ENCODE measurements around the gene GALNT7.

GALNT7 gene

GRCh38 chr4:173334891-173335752, 166.5 kb downstream of the GALNT7 start:
- POLR2A ChIA-PET, result interaction anchor here (0.6 to 3.3 kb wide), 14 partner anchors 10 to 165 kb away, joined by 3 to 70 read pairs (median 4); partner anchors contain the start of gene SAP30
- CTCF ChIA-PET, result interaction anchor here (0.8 to 2.5 kb wide), 10 partner anchors 11 to 321 kb away, joined by 3 to 10 read pairs (median 4); no protein-coding TSS in a partner anchor
- TF ChIP-seq, protein P1, sequence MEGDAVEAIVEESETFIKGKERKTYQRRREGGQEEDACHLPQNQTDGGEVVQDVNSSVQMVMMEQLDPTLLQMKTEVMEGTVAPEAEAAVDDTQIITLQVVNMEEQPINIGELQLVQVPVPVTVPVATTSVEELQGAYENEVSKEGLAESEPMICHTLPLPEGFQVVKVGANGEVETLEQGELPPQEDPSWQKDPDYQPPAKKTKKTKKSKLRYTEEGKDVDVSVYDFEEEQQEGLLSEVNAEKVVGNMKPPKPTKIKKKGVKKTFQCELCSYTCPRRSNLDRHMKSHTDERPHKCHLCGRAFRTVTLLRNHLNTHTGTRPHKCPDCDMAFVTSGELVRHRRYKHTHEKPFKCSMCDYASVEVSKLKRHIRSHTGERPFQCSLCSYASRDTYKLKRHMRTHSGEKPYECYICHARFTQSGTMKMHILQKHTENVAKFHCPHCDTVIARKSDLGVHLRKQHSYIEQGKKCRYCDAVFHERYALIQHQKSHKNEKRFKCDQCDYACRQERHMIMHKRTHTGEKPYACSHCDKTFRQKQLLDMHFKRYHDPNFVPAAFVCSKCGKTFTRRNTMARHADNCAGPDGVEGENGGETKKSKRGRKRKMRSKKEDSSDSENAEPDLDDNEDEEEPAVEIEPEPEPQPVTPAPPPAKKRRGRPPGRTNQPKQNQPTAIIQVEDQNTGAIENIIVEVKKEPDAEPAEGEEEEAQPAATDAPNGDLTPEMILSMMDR (IDR thresholded peaks at IDR 0.05; ENCODE audit: control extremely low read depth, extremely low read depth, low read depth, missing control alignments), result no peak
- peak; percentile 76 for DNase-seq (ENCODE audit: extremely low spot score)

- DNase-seq (ENCODE audit: extremely low spot score), result no peak
- ChIA-PET POLR2A (interaction anchor here (1.6 kb wide), 1 partner anchor 32 kb away, joined by 5 read pairs; no protein-coding TSS in a partner anchor), CTCF (interaction anchor here (0.8 to 3.1 kb wide), 4 partner anchors 16 to 83 kb away, joined by 3 to 10 read pairs (median 4); no protein-coding TSS in a partner anchor)
- TF ChIP-seq, protein P1 (IDR thresholded peaks at IDR 0.05; ENCODE audit: control extremely low read depth, extremely low read depth, low read depth, missing control alignments), result no peak
Measured at GRCh38 chr4:173337463-173337862, 168.9 kb downstream of the GALNT7 start.

- TF ChIP-seq, protein P1 (IDR thresholded peaks at IDR 0.05; ENCODE audit: control extremely low read depth, extremely low read depth, low read depth, missing control alignments), result no peak
- ChIA-PET CTCF (interaction anchor here (1.9 to 2.3 kb wide), 2 partner anchors 11 to 13 kb away, joined by 6 to 10 read pairs; no protein-coding TSS in a partner anchor), POLR2A (no interaction called here)
Measured at GRCh38 chr4:173343832-173344397, 175.3 kb downstream of the GALNT7 start.

GRCh38 chr4:173345648-173346047, 177.0 kb downstream of the GALNT7 start:
- ChIA-PET POLR2A (interaction anchor here (1.6 kb wide), 1 partner anchor 12 kb away, joined by 10 read pairs; the partner anchor contains the start of gene HMGB2), CTCF (interaction anchor here (0.9 to 4.1 kb wide), 11 partner anchors 9 to 67 kb away, joined by 3 to 16 read pairs (median 3); partner anchors contain the start of gene HMGB2)
- no peak for DNase-seq (ENCODE audit: extremely low spot score)
- TF ChIP-seq, protein P1 (IDR thresholded peaks at IDR 0.05; ENCODE audit: control extremely low read depth, extremely low read depth, low read depth, missing control alignments), result no peak

More at GRCh38 chr4:173343832-173344397, 175.3 kb downstream of the GALNT7 start:
- DNase-seq (ENCODE audit: extremely low spot score), result no peak

- ChIA-PET POLR2A (interaction anchor here (1.6 kb wide), 1 partner anchor 12 kb away, joined by 10 read pairs; the partner anchor contains the start of gene HMGB2), CTCF (interaction anchor here (0.8 to 4.1 kb wide), 12 partner anchors 9 to 67 kb away, joined by 3 to 16 read pairs (median 3); partner anchors contain the start of gene HMGB2)
- DNase-seq (ENCODE audit: extremely low spot score), result no peak
- TF ChIP-seq, protein P1 (IDR thresholded peaks at IDR 0.05; ENCODE audit: control extremely low read depth, extremely low read depth, low read depth, missing control alignments), result no peak
Measured at GRCh38 chr4:173346074-173346473, 177.5 kb downstream of the GALNT7 start.

DNA sequence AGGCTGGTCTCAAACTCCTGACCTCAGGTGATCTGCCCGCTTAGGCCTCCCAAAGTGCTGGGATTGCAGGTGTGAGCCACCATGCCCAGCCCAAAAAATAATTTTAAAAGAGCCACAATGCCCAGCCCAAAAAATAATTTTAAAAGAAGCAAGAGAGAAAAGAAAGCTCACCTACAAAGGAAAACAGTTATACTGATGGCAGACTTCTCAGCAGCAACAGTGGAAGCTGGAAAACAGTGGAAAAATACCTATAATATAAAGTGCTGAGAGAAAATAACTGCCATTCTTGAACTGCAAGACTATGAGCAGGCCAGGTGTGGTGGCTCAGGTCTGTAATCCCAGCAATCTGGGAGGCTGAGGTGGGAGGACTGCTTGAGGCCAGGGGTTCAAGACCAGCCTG, 178.9 kb downstream of the GALNT7 start:
- TF ChIP-seq, protein P1 (IDR thresholded peaks at IDR 0.05; ENCODE audit: control extremely low read depth, extremely low read depth, low read depth, missing control alignments), result no peak
- no peak for DNase-seq (ENCODE audit: extremely low spot score)
- ChIA-PET POLR2A (no interaction called here), CTCF (interaction anchor here (0.8 to 4.1 kb wide), 8 partner anchors 8 to 70 kb away, joined by 3 to 16 read pairs (median 4); partner anchors contain the start of gene HMGB2)
